T-helper 17 cell (primary cell): ENCODE measurements around the gene RFNG. TPM values are rescaled to one million over a fixed set of nuclear protein-coding genes. Genes with fewer than 3 reads are reported as not detected.

Experiments used
- ATAC-seq: fragments of 150-1000 bp; cut with Tn5 transposase; 2 replicates; pipeline ENCODE4 v1.10.0; 2021; ENCODE audit warnings: mild to moderate bottlenecking, moderate library complexity
- DNase-seq, 3 donors: peaks; one replicate each; pipeline versions ENCODE4 v3.0.0 to v3.0.0-alpha.2; 2020 to 2021
- H3K9me3 ChIP-seq: one replicate; pipeline ENCODE4 v1.7.0; 2013; ENCODE audit warnings: low read length, mild to moderate bottlenecking; ENCODE audit not compliant: control insufficient read depth, poor library complexity, severe bottlenecking
- H3K27ac Mint-ChIP-seq: one replicate; pipeline ENCODE4 v1.8.0; 2022; ENCODE audit warnings: mild to moderate bottlenecking, moderate library complexity, mixed read lengths
- H3K27me3 Mint-ChIP-seq: one replicate; pipeline ENCODE4 v1.8.0; 2022; ENCODE audit warnings: mixed read lengths
- H3K36me3 Mint-ChIP-seq: one replicate; pipeline ENCODE4 v1.8.0; 2022; ENCODE audit warnings: low read depth, mixed read lengths
- H3K4me1 Mint-ChIP-seq: one replicate; pipeline ENCODE4 v1.8.0; 2022; ENCODE audit warnings: mild to moderate bottlenecking, mixed read lengths
- H3K4me3 Mint-ChIP-seq: one replicate; pipeline ENCODE4 v1.8.0; 2022; ENCODE audit warnings: mild to moderate bottlenecking, moderate library complexity, mixed read lengths
- total RNA-seq, 4 donors: library from RNA in 2 of 4; stranded (reverse) in 2 of 4; gene quantifications; one replicate each; pipeline ENCODE4 v1.2.3 and lab custom pipeline; 2022 to 2026

The RFNG gene
- total RNA-seq, 2 donors from 2014 or later: 26.5 to 28.3 TPM

- ATAC-seq: no peak
- no peaks in the 10 kb centered on the region for H3K36me3 Mint-ChIP-seq
- H3K27me3 Mint-ChIP-seq: no peaks in the 10 kb centered on the region
- no peak overlapping the region for H3K27ac Mint-ChIP-seq
- no peak overlapping the region for H3K4me3 Mint-ChIP-seq
- H3K4me1 Mint-ChIP-seq: peaks cover 3% of the 10 kb centered on the region
- DNase-seq: no peak
- no peaks in the 10 kb centered on the region for H3K9me3 ChIP-seq
Observed at GRCh38 chr17:81999587-81999975, 52.0 kb downstream of the RFNG start.

GRCh38 chr17:81998691-81999438 is 52.7 kb downstream of the RFNG start:
- no peak overlapping the region for H3K4me3 Mint-ChIP-seq
- peaks cover 3% of the 10 kb centered on the region for H3K4me1 Mint-ChIP-seq
- ATAC-seq (no peak), DNase-seq (no peak)
- no peak overlapping the region for H3K27ac Mint-ChIP-seq
- H3K27me3 Mint-ChIP-seq: no peaks in the 10 kb centered on the region
- no peaks in the 10 kb centered on the region for H3K36me3 Mint-ChIP-seq
- H3K9me3 ChIP-seq: no peaks in the 10 kb centered on the region

- ATAC-seq (no peak), DNase-seq (no peak)
- Mint-ChIP-seq H3K4me3 (no peak overlapping the region), H3K36me3 (no peaks in the 10 kb centered on the region), H3K4me1 (peaks cover 3% of the 10 kb centered on the region), H3K27ac (no peak overlapping the region), H3K27me3 (no peaks in the 10 kb centered on the region)
- H3K9me3 ChIP-seq: no peaks in the 10 kb centered on the region
Observed at GRCh38 chr17:81998212-81998611, 53.4 kb downstream of the RFNG start.

Other genes starting within 250 kb of the RFNG start
- not detected for gene GCGR, start 247.7 kb downstream of the RFNG start, total RNA-seq
- 10 to 100 TPM; 50.3 to 51.9 TPM for gene MCRIP1, start 218.5 kb downstream of the RFNG start, total RNA-seq
- gene PPP1R27, start 216.8 kb downstream of the RFNG start, total RNA-seq: not detected
- gene P4HB, start 191.3 kb downstream of the RFNG start, total RNA-seq: 100 to 1,000 TPM; 281 to 320 TPM
- gene ARHGDIA, start 180.5 kb downstream of the RFNG start, total RNA-seq: 100 to 1,000 TPM; 564 to 643 TPM
- gene ALYREF, start 160.2 kb downstream of the RFNG start, total RNA-seq: 10 to 100 TPM; 79.9 to 88.8 TPM
- gene ANAPC11, start 160.1 kb downstream of the RFNG start, total RNA-seq: 10 to 100 TPM; 32.8 to 36.2 TPM
- gene NPB, start 149.6 kb downstream of the RFNG start, total RNA-seq: not detected
- 10 to 100 TPM; 21.6 to 26.0 TPM for gene PCYT2, start 140.4 kb downstream of the RFNG start, total RNA-seq
- 10 to 100 TPM; 48.9 to 58.2 TPM for gene SIRT7, start 133.6 kb downstream of the RFNG start, total RNA-seq
- 10 to 100 TPM; 15.4 to 23.0 TPM for gene MAFG, start 124.1 kb downstream of the RFNG start, total RNA-seq
- gene PYCR1, start 114.5 kb downstream of the RFNG start, total RNA-seq: 1 to 10 TPM in 1 of 2 donors, under 1 TPM in 1; 0.72 to 1.9 TPM
- gene MYADML2, start 104.6 kb downstream of the RFNG start, total RNA-seq: not detected
- gene NOTUM, start 90.6 kb downstream of the RFNG start, total RNA-seq: not detected
- 10 to 100 TPM; 38.1 to 40.1 TPM for gene ASPSCR1, start 74.2 kb downstream of the RFNG start, total RNA-seq
- gene CENPX, start 28.9 kb downstream of the RFNG start, total RNA-seq: 10 to 100 TPM; 20.9 to 21.1 TPM
- gene LRRC45, start 28.5 kb downstream of the RFNG start, total RNA-seq: 10 to 100 TPM; 12.9 to 13.5 TPM
- 1 to 10 TPM; 2.6 to 3.1 TPM for gene RAC3, start 20.1 kb downstream of the RFNG start, total RNA-seq
- gene DCXR, start 14.1 kb downstream of the RFNG start, total RNA-seq: 10 to 100 TPM; 55.6 to 77.5 TPM
- 10 to 100 TPM; 63.2 to 66.1 TPM for gene GPS1, start 87 bp upstream of the RFNG start, total RNA-seq
- 100 to 1,000 TPM; 130 to 131 TPM for gene DUS1L, start 14.0 kb upstream of the RFNG start, total RNA-seq
- 100 to 1,000 TPM in 1 of 2 donors, 10 to 100 TPM in 1; 87.3 to 126 TPM for gene FASN, start 46.4 kb upstream of the RFNG start, total RNA-seq
- 10 to 100 TPM; 79.1 to 89.0 TPM for gene CCDC57, start 161.0 kb upstream of the RFNG start, total RNA-seq
- 10 to 100 TPM; 47.2 to 56.2 TPM for gene SLC16A3, start 177.2 kb upstream of the RFNG start, total RNA-seq
- 100 to 1,000 TPM; 218 to 273 TPM for gene CSNK1D, start 221.9 kb upstream of the RFNG start, total RNA-seq